ENCODE measurements around the gene RPS5.
A peak's percentile ranks its signal among the peaks of the same experiment; 100 is the strongest.
"Not testable (repeated sequence)": the region's sequence is repeated elsewhere in the genome, so short reads cannot be mapped to it uniquely, and the experiment has no call there.

Gene RPS5

DNA sequence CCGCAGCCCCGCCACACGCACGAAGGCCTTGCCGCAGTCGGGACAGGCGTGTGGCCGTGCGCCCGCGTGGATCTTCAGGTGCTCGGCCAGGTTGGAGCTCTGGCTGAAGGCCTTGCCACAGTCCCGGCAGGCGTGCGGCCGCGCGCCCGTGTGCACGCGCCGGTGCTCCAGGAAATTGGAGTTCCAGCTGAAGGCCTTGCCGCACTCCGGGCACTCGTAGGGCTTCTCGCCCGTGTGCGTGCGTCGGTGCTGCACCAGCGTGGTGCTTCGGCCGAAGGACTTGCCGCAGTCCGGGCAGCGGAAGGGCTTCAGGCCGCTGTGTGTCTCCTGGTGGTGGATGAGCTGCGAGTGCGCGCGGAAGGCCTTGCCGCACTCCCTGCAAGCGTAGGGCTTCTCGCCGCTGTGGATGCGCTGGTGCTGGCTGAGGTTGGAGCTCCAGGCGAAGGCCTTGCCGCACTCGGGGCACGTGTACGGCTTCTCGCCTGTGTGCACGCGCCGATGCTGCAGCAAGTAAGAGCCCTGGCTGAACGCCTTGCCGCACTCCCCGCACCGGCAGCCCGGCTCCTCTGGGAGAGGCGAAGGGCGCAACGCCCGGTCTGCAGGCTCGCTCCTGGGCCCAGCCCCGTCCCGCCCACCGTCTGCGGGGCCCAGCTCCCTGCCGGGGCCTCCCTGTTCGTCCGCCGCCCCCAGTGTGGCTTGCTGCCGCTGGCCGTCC, 30.1 kb upstream of the RPS5 start:
- no peak for DNase-seq (ENCODE audit: low read depth in 3 of 3)

DNA sequence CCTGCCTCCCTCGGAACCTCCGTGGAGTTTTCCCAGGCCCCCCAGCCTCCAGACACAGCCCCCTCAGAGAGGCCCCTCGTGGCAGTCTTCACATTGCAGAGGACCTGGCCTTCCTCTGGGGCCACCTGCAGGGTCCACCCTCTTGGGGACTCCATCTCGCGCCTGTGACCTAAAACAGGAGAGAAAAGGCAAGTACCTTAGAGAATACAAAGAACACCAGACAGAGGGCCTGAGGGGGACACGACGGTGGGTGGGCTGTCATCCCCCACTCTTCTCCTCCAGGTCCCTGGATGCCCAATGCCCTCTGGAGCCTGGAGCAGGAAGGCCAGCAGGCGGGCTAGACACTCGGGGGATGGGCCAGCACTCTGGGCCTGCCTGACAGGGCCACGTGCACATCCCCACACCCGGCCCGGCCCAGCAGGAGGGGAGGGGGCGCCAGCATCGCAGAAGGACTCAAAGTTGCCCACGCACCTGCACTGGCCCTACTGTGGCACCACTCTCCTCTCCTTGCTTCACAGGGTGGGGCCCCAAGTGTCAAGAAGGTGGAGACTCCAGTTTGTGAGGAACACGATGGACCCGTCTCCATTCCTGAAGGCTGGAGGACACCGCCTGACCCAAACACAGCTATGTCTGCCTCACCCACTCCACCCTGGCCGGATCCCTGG, 29.5 kb upstream of the RPS5 start:
- no peak for DNase-seq (ENCODE audit: low read depth in 3 of 3)

DNA sequence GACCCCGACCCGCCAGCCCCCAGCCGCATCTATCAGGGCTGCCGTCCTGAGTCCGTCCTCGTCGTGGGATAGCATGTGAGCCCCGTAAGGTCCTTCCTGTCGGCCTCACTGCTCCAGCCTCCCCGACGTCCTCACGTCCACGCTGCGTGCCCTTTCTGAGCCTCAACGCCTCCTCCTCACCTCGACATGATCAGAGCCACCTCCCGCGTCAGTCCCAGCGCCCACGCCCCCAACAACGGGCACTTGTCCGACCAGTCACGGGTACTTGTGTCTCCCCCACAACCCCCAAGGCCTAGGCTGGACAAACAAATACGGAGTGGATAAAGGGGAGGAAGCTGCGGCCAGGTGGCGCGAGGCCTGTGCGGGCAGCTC, 25.2 kb upstream of the RPS5 start:
- DNase-seq (ENCODE audit: low read depth in 3 of 3) = peak in 2 of 3 experiments; percentile 21 to 62

DNA sequence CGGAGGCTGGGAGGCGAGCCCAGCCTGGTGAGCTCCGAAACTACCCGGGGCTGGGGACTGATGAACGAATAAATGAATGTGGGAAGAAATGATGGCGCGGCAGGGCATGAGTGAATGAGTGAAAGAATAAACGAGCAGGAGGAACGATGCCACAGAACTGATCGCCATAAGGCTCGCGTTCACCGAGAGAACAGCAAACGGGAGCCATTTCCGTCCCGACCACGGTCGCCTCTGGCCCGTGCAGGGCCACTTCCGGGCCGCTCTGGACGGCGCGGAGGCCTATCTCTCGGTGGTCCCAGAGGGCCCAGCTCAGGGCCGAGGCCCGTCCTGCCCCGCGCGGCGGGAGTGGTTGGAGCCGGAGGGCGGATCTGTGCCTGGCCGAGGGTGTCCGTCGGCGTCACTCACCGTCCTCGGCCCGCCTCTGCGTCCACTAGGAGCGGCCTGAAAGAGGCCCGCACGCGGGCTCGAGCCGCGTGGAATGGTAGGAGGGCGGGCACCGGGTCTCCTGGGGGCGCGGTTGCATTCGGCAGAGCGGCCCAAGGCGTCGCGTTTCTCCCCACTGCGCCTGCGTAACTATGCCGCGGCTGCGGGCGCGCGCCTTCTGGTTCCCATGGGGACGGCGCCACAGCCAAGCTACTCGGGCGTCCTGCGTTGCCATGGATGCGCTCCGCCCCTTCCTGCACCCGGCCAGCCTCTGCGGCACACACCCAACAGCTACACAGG, 24.6 kb upstream of the RPS5 start, which contains the start of gene ZNF497:
TSS of gene ZNF497 (minus strand) at position 480 of the 723 bp plus-strand sequence. CDS start 5,116 bp downstream, outside the sequence.
- DNase-seq (ENCODE audit: low read depth in 3 of 3) = peak; percentile 94 to 98 (median 97)

DNA sequence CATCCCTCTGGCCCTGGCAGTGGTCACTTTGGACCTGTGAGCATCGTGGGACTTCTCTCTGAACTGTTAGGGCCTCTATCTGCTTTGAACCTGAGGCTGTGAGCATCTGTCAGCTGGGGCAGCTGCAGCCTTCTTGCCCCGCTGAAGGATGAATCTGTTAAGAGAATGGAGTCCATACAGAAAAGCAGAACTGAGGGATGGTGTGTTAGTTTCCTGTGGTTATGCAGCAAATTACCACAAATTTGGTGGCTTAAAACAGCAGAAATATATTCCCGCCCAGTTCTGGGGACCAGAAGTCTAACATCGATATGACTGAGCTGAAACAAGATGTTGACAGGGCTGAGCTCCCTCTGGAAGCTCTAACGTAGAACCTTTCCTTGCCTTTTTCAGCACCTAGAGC, 22.9 kb upstream of the RPS5 start:
- DNase-seq (ENCODE audit: low read depth in 3 of 3) = no peak

DNA sequence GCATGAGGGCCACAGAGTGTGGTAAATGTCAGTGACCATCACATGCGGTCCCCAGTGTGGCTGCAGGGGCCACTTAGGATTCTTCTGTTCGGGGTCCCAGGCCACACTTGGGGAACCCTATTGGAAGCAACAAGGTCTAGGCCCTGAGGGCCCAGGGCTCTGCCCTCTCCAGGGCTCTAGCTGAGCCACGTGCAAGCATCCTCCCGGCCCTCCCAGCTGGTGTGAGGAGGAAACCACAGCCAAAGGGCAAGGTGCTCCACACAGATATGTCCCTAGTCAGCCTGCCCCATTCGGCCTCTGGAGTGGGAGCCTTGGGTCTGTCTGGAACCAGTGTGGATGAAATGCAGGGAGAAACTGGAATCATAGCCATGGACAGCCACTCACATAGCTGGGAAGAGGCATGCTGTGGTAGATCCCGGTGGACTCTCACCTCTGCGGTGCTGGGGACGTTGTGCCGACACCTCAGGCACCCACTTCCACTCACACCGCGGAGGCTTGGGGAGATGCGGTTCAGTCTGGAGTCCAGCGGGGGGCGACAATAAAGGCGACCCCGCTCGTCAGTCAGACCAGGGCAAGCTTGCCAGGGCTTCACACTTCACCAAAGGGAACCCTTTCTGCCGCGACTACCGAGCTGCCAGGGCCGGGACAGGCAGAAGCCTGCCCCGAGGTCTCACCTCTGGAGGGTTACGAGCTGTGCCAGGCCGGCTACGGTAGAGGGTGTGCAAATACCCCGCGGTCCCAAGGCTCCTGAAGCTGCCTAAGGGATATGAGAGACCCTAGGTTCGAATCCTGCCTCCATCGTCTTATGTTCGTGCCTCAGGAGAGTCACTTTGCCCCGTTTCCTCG, 20.3 kb upstream of the RPS5 start:
- DNase-seq (ENCODE audit: low read depth in 3 of 3) = no peak

DNA sequence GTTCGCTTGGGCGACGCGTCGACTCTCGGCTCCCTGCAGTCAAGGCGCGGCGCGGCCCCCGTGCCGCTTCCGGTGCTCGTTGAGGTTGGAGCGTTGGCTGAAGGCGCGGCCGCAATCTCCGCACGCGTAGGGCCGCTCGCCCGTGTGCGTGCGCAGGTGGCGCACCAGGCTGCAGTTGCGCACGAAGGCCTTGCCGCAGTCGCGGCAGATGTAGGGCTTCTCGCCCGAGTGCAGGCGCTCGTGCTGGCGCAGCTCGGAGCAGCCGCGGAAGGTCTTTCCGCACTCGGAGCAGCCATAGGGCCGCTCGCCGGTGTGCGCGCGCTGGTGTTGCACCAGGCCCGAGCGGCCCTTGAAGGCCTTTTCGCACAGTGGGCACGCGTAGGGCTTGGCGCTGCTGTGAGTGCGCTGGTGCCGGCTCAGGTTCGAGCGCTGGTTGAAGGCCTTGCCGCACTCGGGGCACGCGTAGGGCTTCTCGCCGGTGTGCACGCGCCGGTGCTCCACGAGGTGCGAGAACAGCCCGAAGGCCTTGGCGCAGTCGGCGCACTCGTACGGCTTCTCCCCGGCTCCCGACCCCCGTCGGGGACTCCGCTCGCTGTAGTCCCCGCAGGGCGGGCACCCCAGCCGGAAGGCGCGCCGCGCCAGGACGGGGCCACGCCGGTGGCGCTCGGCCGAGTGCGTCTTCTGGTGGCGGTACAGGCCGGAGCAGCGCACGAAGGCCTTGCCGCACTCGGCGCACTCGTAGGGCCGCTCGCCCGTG, 19.2 kb upstream of the RPS5 start:
- no peak for DNase-seq (ENCODE audit: low read depth in 3 of 3)

DNA sequence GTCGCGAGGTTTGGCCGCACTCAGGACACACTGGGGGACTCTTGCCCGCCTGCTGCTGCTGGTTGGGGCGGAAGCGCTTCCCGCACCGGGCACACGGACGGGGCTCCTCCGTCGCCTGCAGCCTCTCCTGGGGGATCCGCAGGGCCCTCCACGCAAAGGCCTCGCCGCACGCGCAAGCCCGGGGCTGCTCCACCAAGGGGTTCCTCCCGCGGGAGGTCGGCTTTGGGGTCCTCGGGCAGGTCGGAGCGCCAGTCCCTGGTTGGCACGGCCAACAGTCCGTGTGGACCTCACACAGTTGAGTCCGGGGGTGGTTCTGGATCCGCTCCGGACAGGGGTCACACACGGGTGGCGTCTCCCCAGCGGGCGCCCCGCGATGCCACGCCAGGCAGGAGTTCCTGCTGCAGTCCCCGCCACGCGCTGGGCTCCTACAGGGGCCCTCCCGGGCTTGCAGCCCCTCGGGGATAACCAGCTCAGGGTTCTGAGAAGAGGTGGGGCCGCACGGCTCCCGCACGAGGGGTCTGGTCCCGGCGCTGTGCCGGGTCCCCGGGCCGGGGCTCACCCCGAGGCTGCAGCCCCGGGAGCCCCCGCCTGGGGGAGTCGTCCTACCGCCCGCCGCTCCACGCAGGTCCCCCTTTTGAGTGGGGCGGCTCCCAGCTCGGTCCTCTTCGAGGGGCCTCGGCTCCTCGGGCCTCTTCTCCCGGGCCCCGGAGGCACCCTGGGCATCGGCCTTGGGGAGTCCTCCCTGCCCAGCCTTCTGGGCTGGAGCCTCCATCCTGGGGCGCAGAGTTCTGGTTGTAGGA, 18.3 kb upstream of the RPS5 start:
- no peak for DNase-seq (ENCODE audit: low read depth in 3 of 3)

DNA sequence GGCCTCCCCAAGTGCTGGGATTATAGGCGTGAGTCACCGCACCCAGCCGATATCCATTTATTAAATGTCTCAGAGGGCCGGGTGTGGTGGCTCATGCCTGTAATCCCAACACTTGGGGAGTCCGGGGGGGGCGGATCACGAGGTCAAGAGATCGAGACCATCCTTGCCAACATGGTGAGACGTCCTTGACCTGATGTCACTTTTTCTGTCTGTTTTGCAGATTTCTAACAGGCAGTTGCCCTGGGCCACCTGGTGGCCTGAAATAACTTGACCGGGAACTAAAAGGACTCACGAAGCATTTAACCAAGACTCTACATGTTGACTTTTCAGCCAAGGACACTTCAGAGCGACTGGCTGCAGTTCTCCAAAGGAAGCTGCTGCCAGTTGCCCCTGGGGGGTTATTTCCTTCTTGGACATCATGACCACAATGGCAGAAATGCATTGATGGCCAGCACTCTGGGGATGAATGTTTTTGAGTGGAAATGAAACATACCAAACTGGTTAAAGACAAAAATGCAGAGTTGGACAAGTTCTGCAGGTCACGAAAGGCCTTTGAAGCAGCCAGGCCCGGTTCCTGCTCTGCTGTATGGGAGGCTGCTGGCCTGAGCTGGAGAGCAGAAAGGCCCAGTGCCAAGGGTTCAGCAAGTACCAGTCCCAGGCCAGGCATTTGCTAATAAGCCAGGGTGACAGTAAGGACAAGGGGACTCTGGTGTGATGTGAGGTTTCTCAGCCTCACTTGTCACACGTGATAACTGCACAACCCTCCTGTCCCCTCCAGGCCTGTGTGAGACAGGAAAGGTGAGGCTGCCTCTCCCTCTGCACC, 14.5 kb upstream of the RPS5 start:
- DNase-seq (ENCODE audit: low read depth in 3 of 3) = no peak

DNA sequence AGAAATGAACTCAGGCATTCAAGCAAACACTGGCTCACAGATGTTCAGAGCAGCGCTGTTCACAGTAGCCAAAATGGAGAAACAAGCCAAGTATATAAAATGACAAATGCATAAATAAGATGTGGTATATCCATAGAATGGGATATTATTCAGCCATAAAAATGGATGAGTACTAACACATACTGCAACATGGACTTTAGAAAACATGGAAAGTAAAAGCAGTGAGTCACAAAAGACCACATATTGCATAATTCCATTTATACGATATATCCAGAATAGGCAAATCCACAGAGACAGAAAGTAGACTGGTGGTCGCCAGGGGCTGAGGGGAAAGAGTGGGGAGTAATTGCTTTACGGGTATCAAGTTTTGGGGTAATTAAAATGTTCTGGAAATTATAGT, 12.9 kb upstream of the RPS5 start:
- no peak for DNase-seq (ENCODE audit: low read depth in 3 of 3)

DNA sequence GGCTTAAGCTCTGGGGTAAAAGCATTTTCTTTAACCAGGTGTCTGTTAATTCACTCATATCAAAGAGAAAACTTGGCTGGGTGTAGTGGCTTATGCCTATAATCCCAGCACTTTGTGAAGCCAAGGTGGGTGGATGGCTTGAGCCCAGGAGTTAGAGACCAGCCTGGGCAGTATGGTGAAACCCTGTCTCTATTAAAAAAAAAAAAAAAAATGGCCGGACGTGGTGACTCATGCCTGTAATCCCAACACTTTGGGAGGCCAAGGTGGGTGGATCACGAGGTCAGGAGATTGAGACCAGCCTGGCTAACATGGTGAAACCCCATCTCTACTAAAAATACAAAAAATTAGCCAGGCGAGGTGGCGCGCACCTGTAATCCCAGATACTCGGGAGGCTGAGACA, 10.3 kb upstream of the RPS5 start:
- DNase-seq (ENCODE audit: low read depth in 3 of 3) = not testable (repeated sequence)

DNA sequence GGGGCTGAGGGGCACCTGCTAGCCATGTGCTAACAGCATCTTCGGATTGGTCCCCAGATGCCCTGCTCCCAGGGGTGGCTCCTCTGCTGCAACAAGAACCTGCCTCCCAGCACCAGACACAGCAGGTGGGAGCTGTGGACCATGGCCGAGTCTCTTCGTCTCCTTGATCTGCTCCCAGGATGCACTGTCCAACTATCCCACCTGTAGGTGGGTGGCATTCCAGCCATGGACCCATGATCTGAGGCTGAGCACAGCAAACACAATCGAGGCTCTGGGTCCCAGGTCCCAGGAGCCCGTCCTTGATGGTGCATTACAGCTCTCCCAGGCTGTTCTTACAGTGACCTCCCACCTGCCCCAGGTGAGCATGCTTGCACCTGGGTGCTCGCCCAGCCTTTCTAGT, 7.8 kb upstream of the RPS5 start:
- no peak for DNase-seq (ENCODE audit: low read depth in 3 of 3)

DNA sequence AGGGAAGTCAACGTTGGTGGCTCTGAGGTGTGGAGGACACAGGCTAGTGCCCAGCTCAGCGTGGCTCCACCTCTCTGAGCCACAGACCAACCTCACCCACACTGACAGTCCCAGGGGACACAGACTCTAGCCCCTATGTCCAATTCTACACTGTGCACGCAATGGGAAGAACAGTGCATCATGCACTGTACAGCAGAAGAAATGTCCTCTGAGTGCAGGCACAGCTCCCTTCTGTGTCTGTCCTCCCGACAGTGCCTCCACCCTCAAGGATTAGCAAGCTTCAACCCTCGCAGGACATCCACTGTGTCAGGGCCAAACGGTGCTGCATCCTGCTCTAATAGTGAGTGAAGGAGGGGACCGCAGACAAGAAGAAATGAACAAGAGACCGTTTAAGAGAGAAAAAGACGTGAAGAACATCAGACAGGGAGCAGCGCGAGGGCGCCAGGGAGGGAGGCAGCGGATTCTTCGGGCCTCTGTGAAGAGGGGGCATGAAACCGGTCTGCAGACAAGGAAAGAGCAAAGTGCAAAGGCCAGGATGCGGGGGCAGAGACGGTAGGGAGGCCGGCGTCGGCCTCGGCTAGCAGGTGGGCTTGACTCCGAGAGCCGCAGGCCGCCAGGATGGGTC, 6.9 kb upstream of the RPS5 start:
- DNase-seq (ENCODE audit: low read depth in 3 of 3) = no peak

DNA sequence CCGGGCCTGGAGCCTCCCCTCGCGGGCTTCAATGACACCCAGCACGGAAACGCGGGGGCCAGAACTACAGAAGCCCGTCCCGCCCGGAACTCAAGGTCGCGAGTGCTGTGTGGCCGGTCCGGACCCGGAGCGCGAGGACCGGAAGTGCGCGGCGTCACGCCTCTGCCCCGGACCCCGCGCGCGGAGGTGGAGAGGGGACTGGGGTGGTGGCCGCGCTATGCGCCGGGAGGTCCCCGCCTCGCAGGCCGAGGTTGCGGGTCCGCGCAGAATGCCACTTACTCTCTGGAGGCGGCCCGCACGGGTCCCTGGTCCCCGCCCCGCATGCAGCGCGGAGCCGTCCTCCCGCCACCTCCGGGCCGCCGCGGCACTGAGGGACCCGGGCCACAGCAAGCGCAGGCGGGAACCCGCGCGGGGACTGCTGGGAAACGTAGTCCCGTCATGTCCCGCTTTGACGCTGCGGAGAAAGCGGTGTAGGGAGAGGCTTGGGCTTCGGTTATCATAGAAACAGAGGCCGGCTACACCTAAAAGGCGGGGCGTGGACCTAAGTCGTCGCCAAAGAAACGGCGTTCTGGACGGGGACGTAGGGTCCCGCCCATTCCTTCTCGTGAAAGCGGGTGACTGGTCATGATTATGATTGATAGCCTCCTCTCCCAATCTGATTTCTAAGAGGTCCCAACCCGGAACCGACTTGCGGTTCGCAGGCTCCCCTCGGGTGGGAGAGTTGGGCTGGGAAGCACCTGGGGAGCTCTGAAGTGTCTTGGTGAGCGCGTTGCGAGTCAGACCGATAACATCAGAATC, 6.2 kb upstream of the RPS5 start, which contains the start of gene ZNF837:
TSS of gene ZNF837 (minus strand) at position 369 of the 798 bp plus-strand sequence. CDS start 11,698 bp downstream, outside the sequence.
- DNase-seq (ENCODE audit: low read depth in 3 of 3) = peak; percentile 96 to 97 (median 96)

DNA sequence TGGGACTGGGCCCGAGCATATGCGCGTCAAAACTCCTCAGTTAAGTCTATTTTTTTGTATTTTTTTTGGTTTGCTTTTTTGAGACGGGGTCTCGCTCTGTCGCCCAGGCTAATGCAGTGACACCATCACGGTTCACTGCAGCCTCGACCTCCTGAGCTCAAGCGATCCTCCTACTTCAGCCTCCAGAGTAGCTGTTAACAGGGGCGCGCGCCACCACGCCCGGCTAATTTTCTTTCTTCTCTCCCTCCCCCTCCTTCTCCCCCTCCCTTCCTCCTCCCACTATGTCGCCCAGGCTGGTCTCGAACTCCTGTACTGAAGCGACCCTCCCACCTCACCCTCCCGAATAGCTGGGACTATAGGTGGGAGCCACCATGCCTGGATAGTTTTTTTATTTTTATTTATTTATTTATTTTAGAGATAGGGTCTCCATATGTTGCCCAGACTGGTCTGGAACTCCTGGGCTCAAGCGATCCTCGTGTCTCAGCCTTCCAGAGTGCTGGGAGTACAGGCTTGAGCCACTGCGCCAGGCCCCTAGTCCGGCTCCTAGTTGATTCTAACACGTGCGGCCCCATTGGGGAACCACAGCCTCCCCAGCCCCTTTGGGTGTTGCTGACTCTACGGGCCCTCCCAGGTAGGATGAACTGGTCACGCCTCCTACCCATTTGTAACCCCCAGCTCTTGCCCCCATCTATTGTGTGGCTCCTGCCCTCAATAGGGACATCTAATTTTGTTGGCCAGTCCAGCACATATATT, 5.4 kb upstream of the RPS5 start:
- DNase-seq (ENCODE audit: low read depth in 3 of 3) = no peak

DNA sequence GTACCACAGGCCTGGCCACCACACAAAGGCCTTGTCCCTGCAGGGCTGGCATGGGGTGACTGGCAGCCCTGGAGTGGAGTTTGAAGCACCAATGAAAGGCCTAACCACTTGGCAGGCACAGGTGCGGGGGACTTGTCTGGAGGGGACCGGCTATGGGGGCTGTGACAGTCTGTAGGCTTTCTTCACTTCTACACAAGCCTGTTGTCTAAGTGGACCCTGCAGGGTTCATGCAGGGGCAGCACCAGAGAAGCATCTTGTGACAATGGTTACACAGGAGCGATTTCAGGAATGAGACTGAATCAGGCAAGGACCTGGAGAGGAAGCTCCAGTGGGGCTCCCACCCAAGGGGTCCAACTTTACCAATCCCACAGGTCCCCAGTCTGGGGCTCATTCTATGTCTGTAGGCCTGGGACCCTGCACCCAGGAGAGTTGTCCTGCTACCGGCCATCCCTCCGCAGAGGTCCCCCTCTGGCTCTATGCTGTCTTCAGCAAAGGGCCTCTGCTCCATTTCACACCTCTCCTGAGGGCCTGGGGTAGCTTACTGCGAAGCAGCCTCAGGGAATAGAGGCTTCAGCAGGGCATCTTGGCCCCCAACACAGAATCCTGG, 4.0 kb upstream of the RPS5 start:
- DNase-seq (ENCODE audit: low read depth in 3 of 3) = no peak

All from stimulated activated CD4-positive, alpha-beta T cell treated with anti-CD3 and anti-CD28 coated beads, TNF-alpha, amount 100 ng/mL, for 24 hours (primary cell).